ENCODE results near the gene RECQL5. TPM values are rescaled to one million over a fixed set of nuclear protein-coding genes. Genes with fewer than 3 reads are reported as not detected.

Gene RECQL5
- total and polyA plus RNA-seq, 4 donors = 16.4 to 32.5 (median 29.8) TPM

DNA sequence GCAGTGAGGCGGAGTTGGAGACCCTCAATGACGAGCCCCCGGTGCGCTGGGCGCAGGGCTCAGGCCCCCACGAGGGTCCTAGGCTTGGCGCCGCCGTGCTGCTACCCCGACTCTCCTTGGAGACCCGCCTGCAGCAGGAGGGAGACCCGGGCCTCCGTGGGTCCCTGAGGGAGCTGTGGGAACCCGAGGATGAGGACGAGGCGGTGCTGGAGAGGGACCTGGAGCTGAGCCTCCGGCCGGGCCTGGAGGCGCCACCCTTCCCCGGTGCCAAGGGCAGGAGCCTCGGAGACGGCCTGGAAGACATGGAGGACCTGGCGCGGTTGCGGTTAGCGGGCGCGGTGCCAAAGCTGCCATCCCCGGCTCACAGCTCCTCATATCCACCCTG lies 77.0 kb downstream of the RECQL5 start:
- ATAC-seq (ENCODE audit: insufficient read depth, low FRiP score) (no peak), DNase-seq (peak in 1 of 3 donors; percentile 13)
- H3K4me3 ChIP-seq = peak overlapping the region; percentile 57
- H3K4me1 ChIP-seq (ENCODE audit: control insufficient read depth in 5 of 5, insufficient read depth in 5 of 5, low read length in 5 of 5) = peaks cover 0 to 15% (median 0%) of the 10 kb centered on the region in 5 donors
- no peaks in the 10 kb centered on the region for H3K27me3 ChIP-seq (ENCODE audit: control insufficient read depth in 3 of 3, insufficient read depth in 3 of 3, low read length in 2 of 3)
- H3K27ac ChIP-seq (ENCODE audit: low read depth in 1 of 2, low read length in 1 of 2) = peak overlapping the region in 1 of 2 donors; percentile 58
- no peaks in the 10 kb centered on the region for H3K9me3 ChIP-seq (ENCODE audit: control insufficient read depth in 4 of 4, insufficient read depth in 3 of 4, low read length in 3 of 4)
- WGBS, 2 donors = 61 to 83% methylated on average over 19 to 29 of the region's 29 CpGs
- H3K9ac ChIP-seq (ENCODE audit: insufficient read depth in 1 of 2, low read length in 2 of 2) = no peak overlapping the region
- peaks cover 0 to 2% (median 0%) of the 10 kb centered on the region in 4 donors for H3K36me3 ChIP-seq (ENCODE audit: control insufficient read depth in 4 of 4, insufficient read depth in 4 of 4, low read length in 4 of 4)
- no peak for TF ChIP-seq CTCF (IDR thresholded peaks at IDR 0.05; ENCODE audit: control extremely low read depth, extremely low read depth)

- TF ChIP-seq CTCF (IDR thresholded peaks at IDR 0.05; ENCODE audit: control extremely low read depth, extremely low read depth) = peak; percentile 53
- H3K4me3 ChIP-seq = peak overlapping the region; percentile 73
- ATAC-seq (ENCODE audit: insufficient read depth, low FRiP score) = peak; percentile 93
- H3K4me1 ChIP-seq (ENCODE audit: control insufficient read depth in 5 of 5, insufficient read depth in 5 of 5, low read length in 5 of 5) = peaks cover 0 to 15% (median 0%) of the 10 kb centered on the region in 5 donors
- peak; percentile 95 to 98 (median 97) for DNase-seq
- peaks cover 0 to 2% (median 0%) of the 10 kb centered on the region in 4 donors for H3K36me3 ChIP-seq (ENCODE audit: control insufficient read depth in 4 of 4, insufficient read depth in 4 of 4, low read length in 4 of 4)
- H3K27ac ChIP-seq (ENCODE audit: low read depth in 1 of 2, low read length in 1 of 2) = peak overlapping the region; percentile 96 to 97
- H3K9me3 ChIP-seq (ENCODE audit: control insufficient read depth in 4 of 4, insufficient read depth in 3 of 4, low read length in 3 of 4) = no peaks in the 10 kb centered on the region
- H3K9ac ChIP-seq (ENCODE audit: insufficient read depth in 1 of 2, low read length in 2 of 2) = no peak overlapping the region
- 7 to 9% methylated on average over 80 to 100 of the region's 100 CpGs for WGBS, 2 donors
- no peaks in the 10 kb centered on the region for H3K27me3 ChIP-seq (ENCODE audit: control insufficient read depth in 3 of 3, insufficient read depth in 3 of 3, low read length in 2 of 3)
These were observed 77.7 kb downstream of the RECQL5 start for GRCh38 chr17:75589012-75589918.

DNA sequence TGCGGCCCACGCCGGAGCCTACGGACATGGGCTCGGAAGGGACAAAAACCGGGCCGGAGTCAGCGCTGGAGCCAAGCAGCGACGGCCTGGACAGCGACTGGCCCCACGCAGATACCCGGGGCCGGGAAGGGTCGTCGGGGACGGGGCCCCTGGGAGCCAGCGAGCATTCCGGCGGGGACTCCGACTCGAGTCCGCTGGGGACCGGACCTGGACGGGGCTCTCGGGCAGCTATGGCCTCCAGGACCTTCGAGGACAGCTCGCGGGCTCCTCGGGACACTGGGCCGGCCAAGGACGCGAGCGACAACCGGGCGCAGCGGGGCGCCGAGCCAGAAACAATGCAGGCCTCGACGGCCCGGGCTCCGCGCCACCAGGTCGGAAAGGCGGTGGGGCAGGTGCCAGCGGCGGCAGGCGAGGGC lies 78.3 kb downstream of the RECQL5 start:
- H3K27me3 ChIP-seq (ENCODE audit: control insufficient read depth in 3 of 3, insufficient read depth in 3 of 3, low read length in 2 of 3) = no peaks in the 10 kb centered on the region
- DNase-seq (no peak), ATAC-seq (ENCODE audit: insufficient read depth, low FRiP score) (peak; percentile 4)
- H3K4me1 ChIP-seq (ENCODE audit: control insufficient read depth in 5 of 5, insufficient read depth in 5 of 5, low read length in 5 of 5) = peaks cover 0 to 15% (median 0%) of the 10 kb centered on the region in 5 donors
- no peak for TF ChIP-seq CTCF (IDR thresholded peaks at IDR 0.05; ENCODE audit: control extremely low read depth, extremely low read depth)
- peak overlapping the region; percentile 96 to 97 for H3K27ac ChIP-seq (ENCODE audit: low read depth in 1 of 2, low read length in 1 of 2)
- H3K36me3 ChIP-seq (ENCODE audit: control insufficient read depth in 4 of 4, insufficient read depth in 4 of 4, low read length in 4 of 4) = peaks cover 0 to 2% (median 0%) of the 10 kb centered on the region in 4 donors
- WGBS, 2 donors = 0 to 4% methylated on average over 39 to 49 of the region's 49 CpGs
- H3K9ac ChIP-seq (ENCODE audit: insufficient read depth in 1 of 2, low read length in 2 of 2) = no peak overlapping the region
- H3K4me3 ChIP-seq = peak overlapping the region; percentile 73
- no peaks in the 10 kb centered on the region for H3K9me3 ChIP-seq (ENCODE audit: control insufficient read depth in 4 of 4, insufficient read depth in 3 of 4, low read length in 3 of 4)

All from lung (tissue), 12 donors.